CD4-positive, alpha-beta T cell treated with Interleukin-21 for 1 hour (primary cell): ENCODE data around the gene CLK3.
A peak's percentile ranks its signal among the peaks of the same experiment; 100 is the strongest.
"Not testable (repeated sequence)": the region's sequence is repeated elsewhere in the genome, so short reads cannot be mapped to it uniquely, and the experiment has no call there.

Experiments
- DNase-seq: peaks from one replicate; pipeline ENCODE4 v3.0.0-alpha.2; 2020

Gene CLK3

DNA sequence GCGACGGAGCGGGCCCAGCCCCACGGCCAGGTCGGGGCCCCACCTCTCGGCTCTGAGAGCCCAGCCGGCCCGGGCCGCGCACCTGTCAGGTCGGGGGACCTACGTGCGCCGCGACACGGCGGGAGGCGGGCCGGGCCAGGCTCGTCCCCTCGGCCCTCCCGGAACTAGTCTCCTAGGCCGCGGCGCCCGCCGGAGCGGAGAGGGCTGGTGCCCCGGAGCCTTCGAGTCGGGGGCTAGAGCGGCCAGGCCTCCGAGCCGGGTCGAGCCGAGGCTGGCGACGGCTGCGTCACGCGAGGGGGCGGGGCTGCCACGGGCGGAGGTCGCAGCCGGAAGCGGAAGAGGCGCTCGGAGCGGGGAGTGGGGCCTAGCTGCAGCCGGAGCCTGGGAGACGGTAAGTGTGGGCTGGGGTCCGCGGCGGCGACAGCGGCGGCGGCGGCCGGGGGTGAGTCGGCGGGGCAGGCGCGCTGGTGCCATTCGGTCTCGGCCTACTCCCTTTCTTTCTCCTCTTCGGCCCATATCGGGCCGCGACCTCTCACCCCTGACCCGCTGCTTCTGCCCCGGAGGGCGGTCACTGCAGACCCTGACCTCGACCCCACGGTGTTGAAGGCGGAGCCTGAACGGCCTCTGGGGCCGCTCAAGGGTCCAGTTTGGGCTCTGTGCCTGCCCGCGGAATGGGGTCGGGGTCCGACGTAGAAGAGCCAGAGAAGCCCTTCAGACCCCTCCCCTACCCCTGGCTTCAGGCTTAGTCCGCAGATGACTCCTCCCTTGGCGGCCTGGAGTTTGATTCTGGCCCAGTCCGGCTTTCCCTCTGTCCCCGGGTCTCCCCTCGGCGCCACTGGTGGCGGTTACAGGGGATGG lies at the start of gene CLK3:
Gene CLK3 (plus strand): TSS at position 329 of the 858 bp plus-strand sequence. CDS start 3,361 bp downstream, outside the sequence.
- peak; percentile 96 for DNase-seq

DNA sequence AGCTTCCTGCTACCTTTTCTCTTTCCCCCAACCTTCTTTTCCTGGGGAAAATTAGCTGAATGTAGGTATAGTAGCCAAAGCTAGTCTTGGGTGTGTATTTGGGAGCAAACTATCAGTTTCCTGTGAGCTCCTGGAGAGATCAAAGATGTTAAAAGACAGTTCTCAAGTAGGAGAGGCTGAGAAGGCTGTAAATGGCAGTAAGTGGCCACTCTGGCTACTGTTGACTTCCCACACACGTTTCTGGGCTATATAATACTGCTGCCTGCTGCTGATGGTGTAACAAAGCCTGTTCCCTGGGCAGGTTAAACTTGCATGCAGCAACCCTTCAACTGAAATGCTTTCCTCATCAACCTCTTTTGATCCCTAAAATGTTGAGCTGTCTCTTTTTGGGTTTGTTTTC lies 47.0 kb upstream of the CLK3 start:
- no peak for DNase-seq

DNA sequence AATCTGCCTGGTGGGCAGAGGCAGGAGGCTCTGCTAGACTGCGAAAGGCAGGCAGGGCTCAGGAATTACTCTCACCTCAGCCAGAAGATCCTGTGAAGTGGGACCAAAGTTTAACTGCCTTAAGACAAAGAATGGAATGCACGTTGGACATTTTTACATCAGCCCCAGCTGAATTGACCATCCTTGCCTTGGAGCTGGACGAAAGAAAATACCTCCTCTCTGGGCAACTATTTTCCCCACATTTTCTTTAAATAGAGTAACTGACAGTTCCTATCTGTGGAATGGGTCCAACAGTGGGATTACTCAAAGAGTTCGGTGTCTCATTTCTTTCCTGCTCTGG lies 45.9 kb upstream of the CLK3 start:
- no peak for DNase-seq

GRCh38 chr15:74571191-74571590 lies 44.4 kb upstream of the CLK3 start:
- no peak for DNase-seq

DNA sequence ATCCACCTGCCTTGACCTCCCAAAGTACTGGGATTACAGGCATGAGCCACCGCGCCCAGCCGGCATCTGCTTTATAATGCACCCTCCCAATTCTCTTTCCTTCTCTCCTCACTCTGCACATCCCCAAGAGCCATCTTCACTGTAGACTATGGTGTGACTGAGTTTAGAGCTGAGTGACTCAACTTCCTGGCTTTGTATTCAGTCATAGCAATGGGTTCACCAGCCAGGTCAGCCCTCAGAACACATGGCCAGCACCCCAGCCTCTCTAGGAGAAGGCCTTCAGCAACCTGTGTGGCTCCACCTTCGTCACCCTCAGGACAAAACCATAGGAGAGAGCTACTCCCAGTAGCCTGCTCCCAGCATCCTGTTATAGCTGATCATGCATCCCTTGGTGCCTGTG lies 41.6 kb upstream of the CLK3 start:
- DNase-seq, result no peak

DNA sequence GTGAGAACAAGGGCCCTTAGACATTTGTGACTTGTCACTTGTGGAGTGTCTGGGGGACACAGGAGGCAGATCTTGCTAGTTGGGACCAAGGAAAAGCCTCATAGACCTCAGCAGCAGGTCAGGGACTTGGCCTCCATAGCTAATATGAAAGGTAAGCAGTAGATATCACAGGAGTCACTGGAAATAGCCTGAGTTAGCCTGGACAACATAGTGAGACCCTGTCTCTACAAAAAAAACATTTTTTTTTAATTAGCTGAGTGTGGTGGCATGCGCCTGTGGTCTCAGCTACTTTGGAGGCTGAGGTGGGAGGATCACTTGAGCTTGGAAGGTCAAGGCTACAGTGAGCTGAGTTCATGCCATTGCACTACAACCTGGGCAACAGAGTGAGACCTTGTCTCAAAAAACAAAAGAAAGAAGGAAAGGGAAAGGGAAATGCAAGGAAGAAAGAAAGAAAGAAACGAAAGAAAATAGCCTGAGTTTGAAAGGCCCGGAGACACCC lies 37.1 kb upstream of the CLK3 start:
- DNase-seq, result no peak

DNA sequence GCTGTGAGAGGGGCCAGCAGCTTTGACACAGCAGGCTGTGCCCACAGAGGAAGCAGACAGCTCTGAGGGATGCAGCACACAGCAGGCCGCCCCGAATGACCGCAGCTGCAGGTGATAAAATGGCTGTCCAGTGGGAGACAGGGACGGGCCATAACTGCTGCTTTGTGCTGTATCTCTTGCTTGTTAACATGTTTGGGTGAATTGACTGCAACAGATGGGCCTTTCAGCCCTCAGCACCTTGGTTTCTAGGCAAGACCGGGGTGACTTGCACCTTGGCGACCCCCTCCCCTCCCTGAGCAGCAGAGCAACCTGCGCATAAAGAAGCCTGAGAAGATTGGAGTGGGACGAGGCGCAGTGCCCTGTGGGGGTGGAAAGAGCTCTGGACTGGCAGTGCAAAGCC lies 36.6 kb upstream of the CLK3 start:
- no peak for DNase-seq

DNA sequence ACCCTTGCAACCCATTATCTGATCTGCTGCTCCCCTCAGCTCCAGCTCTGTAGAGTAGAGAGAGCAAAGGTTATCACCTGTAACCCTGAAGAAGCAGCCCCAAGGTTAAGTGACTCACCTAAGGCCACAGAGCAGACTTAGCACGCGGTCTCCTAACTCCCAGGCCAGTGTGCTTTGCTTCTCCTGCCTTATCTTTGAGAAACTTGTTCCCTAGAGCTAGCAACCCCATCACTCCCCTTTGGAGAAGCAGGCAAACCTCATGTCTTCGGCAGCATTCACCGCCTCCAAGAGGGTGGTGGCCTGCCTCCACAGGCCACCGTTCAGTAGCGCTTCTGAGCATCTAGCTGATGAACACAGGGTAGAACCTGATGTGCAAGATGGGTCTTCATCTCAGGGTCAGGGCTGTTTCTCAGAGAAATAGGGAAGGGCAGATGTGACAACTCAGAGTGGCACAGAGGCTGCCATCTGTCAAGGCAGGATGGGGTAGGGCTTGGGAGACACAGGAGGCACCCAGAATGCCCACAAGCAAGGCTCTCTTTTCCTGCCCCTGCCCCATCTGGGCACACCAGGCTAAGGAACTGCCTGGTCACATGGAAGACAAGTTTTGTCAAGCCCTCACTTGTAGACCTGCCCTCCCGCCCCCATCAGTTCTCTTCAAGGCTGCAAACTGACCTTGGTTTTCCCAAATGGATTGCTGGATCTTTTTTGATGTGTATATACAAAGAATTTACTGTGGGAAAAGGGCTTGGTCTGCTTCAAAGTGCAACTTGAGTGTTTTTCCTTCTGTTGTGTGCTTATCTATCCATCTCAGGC lies 34.9 kb upstream of the CLK3 start:
- no peak for DNase-seq

- no peak for DNase-seq
Observed at GRCh38 chr15:74584204-74584603, 31.4 kb upstream of the CLK3 start.

GRCh38 chr15:74584779-74585178 lies 30.9 kb upstream of the CLK3 start:
- no peak for DNase-seq

DNA sequence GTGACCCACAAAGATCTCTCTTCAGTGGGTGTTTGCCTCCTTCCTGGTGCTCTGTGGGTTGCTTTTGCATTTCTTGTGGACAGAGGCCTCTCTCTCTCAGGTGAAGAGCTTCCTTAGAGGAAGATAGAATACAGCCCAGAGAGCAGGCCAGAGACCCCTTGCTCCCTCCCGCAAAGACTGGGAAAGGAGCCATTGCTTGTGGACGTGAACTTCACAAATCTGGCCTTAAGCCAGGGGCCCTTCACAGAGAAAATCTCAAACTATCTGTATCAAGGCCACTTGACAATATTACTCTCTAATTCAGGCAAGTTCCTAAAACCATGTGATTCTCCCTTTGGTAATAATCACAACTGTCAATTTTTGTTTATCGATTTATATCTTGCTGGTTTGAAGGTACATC lies 30.4 kb upstream of the CLK3 start:
- DNase-seq, result no peak

DNA sequence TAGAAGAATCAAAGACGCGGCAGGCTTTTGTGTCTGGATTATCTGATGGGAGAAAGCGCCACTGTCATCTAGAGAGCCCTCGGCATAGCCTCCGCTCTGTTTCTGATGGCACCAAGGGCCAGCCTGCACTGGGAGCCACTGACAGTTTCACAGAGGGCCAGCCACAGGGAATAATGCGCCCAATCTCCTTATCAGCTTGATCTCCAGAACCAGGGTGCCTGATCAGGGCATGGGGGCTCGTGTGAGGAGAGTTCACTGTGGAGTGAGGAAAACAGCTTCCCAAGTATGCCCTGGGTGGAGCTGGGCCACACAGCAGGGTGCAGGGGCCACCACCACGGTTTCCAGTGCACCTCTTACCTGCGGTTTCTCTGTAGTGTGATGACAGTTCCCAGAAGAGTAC lies 29.8 kb upstream of the CLK3 start:
- DNase-seq, result no peak

DNA sequence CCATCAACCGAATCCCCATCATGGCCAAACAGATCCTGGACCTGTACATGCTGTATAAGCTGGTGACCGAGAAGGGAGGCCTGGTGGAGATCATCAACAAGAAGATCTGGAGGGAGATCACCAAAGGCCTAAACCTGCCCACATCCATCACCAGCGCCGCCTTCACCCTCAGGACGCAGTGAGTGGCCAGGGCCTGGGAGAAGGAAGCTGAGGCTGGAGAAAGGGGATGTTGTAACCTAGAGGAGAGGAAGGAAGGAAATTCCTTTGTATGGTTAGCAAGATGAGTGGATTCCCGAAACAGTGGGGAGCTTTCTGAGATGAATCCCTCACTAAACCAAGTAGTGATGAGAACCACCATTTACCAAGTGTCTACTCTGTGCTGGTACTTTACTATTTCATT lies 25.8 kb upstream of the CLK3 start:
- no peak for DNase-seq

DNA sequence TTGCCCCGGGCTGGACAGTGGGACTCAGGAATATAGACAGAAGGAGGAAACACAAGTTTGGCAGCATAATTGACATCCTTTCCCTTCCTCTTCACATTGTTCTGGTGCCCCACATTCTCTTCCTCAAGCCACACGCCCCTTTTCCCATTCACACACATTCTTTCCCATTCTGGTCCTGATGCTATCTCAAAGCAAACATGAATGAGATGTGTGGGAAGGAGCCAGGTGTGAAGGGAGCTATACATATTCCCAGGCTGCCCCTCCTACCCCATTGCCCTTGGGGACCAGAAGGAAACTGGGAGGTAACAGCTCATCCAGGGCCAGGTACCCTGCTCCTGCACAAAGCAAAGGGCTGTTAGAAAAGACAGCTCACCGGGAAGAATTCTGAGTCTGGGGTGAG lies 23.4 kb upstream of the CLK3 start:
- no peak for DNase-seq

DNA sequence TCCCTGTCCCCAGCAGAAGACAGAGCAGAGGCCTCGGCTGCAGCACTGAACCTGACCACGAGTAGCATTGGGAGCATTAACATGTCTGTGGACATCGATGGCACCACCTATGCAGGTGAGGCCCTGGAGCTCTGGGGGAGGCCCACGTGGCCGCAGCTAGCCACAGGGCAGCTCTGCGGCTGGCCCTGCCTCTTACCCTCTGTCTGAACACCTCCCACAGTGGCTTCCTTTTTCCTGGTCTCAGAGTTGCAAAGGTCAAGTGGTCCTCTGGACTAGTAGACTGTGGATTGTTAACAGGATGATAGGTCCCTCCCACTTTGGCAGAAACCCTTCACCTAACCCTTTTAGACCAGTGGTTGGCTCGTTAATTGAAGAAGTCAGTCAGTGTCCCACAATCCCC lies 22.5 kb upstream of the CLK3 start:
- no peak for DNase-seq

- DNase-seq, result no peak
Observed at GRCh38 chr15:74594455-74594854, 21.2 kb upstream of the CLK3 start.

- no peak for DNase-seq
Observed at GRCh38 chr15:74595271-74595670, 20.4 kb upstream of the CLK3 start.

DNA sequence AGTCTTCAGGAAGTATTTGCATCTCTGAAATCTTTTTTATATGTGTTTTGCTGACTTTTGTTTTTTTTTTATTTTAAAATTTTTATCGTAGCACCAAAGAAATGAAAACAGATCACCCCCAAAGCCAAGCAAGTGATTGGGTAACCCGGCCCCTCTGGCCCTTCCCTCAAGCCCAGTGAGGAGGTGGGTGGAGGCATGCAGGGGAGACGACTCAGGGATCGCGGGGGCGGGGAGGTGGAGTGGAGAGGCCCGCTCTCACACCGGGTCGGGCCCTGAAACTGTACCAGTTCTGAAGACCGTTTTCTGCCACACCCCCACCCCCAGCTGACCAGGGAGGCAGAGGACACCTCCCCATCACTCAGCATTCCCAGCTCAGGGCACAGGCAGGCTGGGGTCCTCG lies 18.9 kb upstream of the CLK3 start:
- not testable (repeated sequence) for DNase-seq

GRCh38 chr15:74597146-74597705 lies 18.4 kb upstream of the CLK3 start:
- DNase-seq, result not testable (repeated sequence)

DNA sequence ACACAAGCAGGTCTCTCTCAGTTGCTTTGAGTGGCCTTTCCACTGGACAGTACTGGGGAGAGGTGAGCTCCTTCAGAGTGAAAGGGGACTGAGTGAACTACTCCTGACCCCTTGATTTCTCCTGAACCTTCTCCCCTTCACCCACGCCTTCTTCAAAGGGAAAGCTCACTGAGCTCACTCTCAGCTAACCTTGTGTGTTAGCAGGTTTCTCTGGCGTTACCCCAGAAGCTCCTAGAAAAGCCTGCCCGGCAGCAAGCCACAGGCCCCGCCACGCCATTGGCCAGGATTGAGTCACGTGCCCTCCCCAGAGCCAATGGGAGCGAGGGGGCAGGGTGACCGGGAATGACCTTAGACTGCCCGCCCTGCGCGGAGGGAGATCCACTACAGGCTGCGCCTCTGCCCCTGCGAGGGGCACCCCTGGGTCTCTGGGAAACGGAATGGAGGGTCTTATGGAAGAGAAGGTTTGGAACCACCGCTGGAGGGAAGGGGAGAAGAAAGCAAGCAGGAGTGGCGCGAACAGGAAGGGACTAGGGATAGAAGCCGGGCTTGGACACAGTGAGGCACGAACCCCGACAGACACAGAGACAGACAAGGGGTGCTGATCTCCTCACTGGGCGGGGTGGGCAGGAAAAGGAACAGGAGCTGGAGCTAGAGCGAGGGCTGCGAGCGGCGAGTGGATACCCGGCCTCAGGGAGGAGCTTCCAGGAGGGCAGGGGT lies 17.4 kb upstream of the CLK3 start:
- DNase-seq, result peak; percentile 91

GRCh38 chr15:74599156-74599555 lies 16.5 kb upstream of the CLK3 start:
- no peak for DNase-seq

- DNase-seq, result no peak
Observed at GRCh38 chr15:74603026-74603788, 12.4 kb upstream of the CLK3 start.
